ENCODE measurements around the gene SLC17A7. TPM values are rescaled to one million over a fixed set of nuclear protein-coding genes. Genes with fewer than 3 reads are reported as not detected.

The SLC17A7 gene
- total and polyA plus RNA-seq, 2 of the 8 experiments (the other 6 are each of a cell fraction or from before 2014, with no cell fraction given): 2.7 to 3.0 TPM

GRCh38 chr19:49437231-49437630 lies 4.1 kb downstream of the SLC17A7 start (continued):
- TF ChIP-seq CHD7 (IDR thresholded peaks at IDR 0.05; ENCODE audit: insufficient replicate concordance, low read length) (no peak), TCF12 (IDR thresholded peaks at IDR 0.05; ENCODE audit: low read depth, low read length) (no peak), FOSL1 (IDR thresholded peaks at IDR 0.05; ENCODE audit: insufficient read depth, low read depth, low read length) (no peak), TAF7 (optimal IDR thresholded peaks at IDR 0.05; ENCODE audit: borderline replicate concordance, low read depth, low read length) (no peak), CHD1 (IDR thresholded peaks at IDR 0.05; ENCODE audit: low read depth, low read length) (no peak), SP4 (IDR thresholded peaks at IDR 0.05; ENCODE audit: low read length) (no peak)
